Upper lobe of right lung (tissue), 1 donor: ENCODE measurements around the gene ZNF831. TPM values are rescaled to one million over a fixed set of nuclear protein-coding genes. Genes with fewer than 3 reads are reported as not detected.

ENCODE experiments used
- ATAC-seq: fragments of 200-7000 bp; cut with Tn5 transposase; one replicate; pipeline ENCODE4 v1.9.1; 2020; ENCODE audit warnings: mild to moderate bottlenecking, moderate library complexity
- DNase-seq: peaks from one replicate; pipeline ENCODE4 v3.0.0-alpha.2; 2020
- H3K27ac ChIP-seq: fragments of 200-600 bp; one replicate; pipeline ENCODE4 v1.8.0; 2022
- H3K27me3 ChIP-seq: fragments of 200-600 bp; one replicate; pipeline ENCODE4 v1.8.0; 2022; ENCODE audit warnings: mild to moderate bottlenecking
- H3K36me3 ChIP-seq: fragments of 200-600 bp; one replicate; pipeline ENCODE4 v1.8.0; 2022
- H3K4me1 ChIP-seq: fragments of 200-600 bp; one replicate; pipeline ENCODE4 v1.8.0; 2022
- H3K4me3 ChIP-seq: fragments of 200-600 bp; one replicate; pipeline ENCODE4 v1.8.0; 2022; ENCODE audit warnings: mild to moderate bottlenecking
- H3K9me3 ChIP-seq: fragments of 200-600 bp; one replicate; pipeline ENCODE4 v1.8.0; 2022
- CTCF ChIP-seq: fragments of 200-600 bp; IDR thresholded peaks from one replicate; pipeline ENCODE4 v1.8.0; 2022; ENCODE audit warnings: antibody characterized with exemption
- intact Hi-C: fragments of 100-400 bp; cut with DNase I; formaldehyde crosslinking; loops from one replicate; pipeline ENCODE4 v1.11.0; 2022
- total RNA-seq: library from RNA; stranded (reverse); fragmentation: NEBNext Ultra II Directional; extraction: Animal tissue kit (Norgen Biotek cat#: 25700); gene quantifications from one replicate; pipeline ENCODE4 v1.2.1, GENCODE V29; 2021
- donor health status: DM: no; HTN: yes; CAD: no; lungs with severe emphysema.

ZNF831 gene
- total RNA-seq, 1 donor from 2014 or later = 1.0 TPM

GRCh38 chr20:59143326-59143725 lies 20.3 kb upstream of the ZNF831 start:
- Histone ChIP-seq H3K27me3 (no peaks in the 10 kb centered on the region), H3K27ac (no peak overlapping the region), H3K36me3 (no peaks in the 10 kb centered on the region), H3K4me3 (no peak overlapping the region), H3K4me1 (peaks cover 14% of the 10 kb centered on the region), H3K9me3 (no peaks in the 10 kb centered on the region)
- intact Hi-C loops = no loop called here
- no peak for DNase-seq
- ATAC-seq = no peak
- no peak for TF ChIP-seq CTCF

GRCh38 chr20:59144179-59144830 lies 19.3 kb upstream of the ZNF831 start:
- DNase-seq = no peak
- H3K4me3 ChIP-seq = no peak overlapping the region
- intact Hi-C loops = no loop called here
- H3K27me3 ChIP-seq = no peaks in the 10 kb centered on the region
- H3K27ac ChIP-seq = no peak overlapping the region
- H3K9me3 ChIP-seq = no peaks in the 10 kb centered on the region
- no peaks in the 10 kb centered on the region for H3K36me3 ChIP-seq
- no peak for TF ChIP-seq CTCF
- no peak for ATAC-seq
- peaks cover 14% of the 10 kb centered on the region for H3K4me1 ChIP-seq

DNA sequence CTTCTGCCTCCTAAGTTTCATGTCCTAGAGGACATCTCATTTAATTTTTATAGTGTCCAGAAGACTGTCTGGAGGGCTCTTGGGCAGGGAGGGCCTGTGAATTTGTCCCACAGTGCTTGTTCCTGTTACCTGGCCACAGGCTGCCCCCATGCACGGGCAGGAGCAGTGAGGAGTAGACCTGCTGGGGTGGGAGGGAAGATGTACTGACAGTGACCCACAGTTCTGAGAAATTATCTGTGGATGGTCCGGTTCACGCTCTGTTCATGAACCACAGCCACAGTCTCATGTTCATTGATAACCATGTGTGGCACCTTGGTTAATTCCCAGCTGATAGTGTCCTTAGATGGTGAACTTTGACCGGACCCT lies 18.8 kb upstream of the ZNF831 start:
- no peak for TF ChIP-seq CTCF
- Histone ChIP-seq H3K27ac (no peak overlapping the region), H3K27me3 (no peaks in the 10 kb centered on the region), H3K9me3 (no peaks in the 10 kb centered on the region), H3K36me3 (no peaks in the 10 kb centered on the region), H3K4me3 (no peak overlapping the region), H3K4me1 (peaks cover 14% of the 10 kb centered on the region)
- intact Hi-C loops = no loop called here
- DNase-seq = no peak
- no peak for ATAC-seq

DNA sequence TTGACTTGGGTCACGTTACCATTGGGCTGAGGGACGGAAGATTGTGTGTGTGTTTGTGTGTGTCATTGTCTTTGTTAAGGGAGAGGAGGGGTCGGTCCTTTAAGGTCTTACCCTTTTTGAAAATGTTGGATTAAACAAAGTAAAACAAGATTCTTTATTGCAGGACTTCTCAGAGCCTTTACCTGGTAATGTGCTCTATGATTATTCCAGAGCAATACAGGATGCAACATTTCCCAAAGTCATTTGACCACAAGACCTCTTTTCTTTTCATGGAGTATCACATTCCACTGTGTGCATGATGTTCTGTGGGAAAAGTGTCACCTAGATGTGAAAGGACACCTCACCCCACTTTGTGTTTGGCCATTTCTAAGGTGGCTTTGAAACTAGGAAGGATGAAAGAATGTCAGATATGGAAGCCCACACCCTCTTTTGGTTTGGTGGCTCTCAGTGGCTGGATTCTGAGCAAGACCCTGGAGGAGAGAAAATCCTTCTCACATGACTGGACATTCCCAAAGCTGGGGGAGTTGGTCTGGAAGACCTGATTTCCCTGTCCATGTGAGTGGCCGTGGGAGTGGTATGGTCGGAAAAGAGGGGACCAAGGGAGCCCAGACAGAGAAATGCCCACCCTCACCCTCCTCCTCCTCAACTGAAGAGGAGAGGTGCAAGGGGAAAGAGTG lies 18.2 kb upstream of the ZNF831 start:
- intact Hi-C loops = no loop called here
- no peak for TF ChIP-seq CTCF
- no peak overlapping the region for H3K4me3 ChIP-seq
- H3K27me3 ChIP-seq = no peaks in the 10 kb centered on the region
- ATAC-seq (no peak), DNase-seq (no peak)
- H3K27ac ChIP-seq = no peak overlapping the region
- H3K36me3 ChIP-seq = no peaks in the 10 kb centered on the region
- no peaks in the 10 kb centered on the region for H3K9me3 ChIP-seq
- peaks cover 14% of the 10 kb centered on the region for H3K4me1 ChIP-seq

GRCh38 chr20:59145924-59146779 lies 17.5 kb upstream of the ZNF831 start:
- ATAC-seq (peak; percentile 12), DNase-seq (no peak)
- Histone ChIP-seq H3K36me3 (no peaks in the 10 kb centered on the region), H3K9me3 (no peaks in the 10 kb centered on the region), H3K27ac (peak overlapping the region; percentile 71), H3K4me1 (peaks cover 14% of the 10 kb centered on the region), H3K4me3 (peak overlapping the region; percentile 25), H3K27me3 (no peaks in the 10 kb centered on the region)
- intact Hi-C loops = no loop called here
- no peak for TF ChIP-seq CTCF
